Heart right ventricle (tissue), 16 donors: ENCODE measurements around the gene MPC1. TPM values are rescaled to one million over a fixed set of nuclear protein-coding genes. Genes with fewer than 3 reads are reported as not detected.

Experiments
- ATAC-seq, 8 donors: fragments of 200-7000 bp; cut with Tn5 transposase; one replicate each; pipeline ENCODE4 v1.9.1; 2020; ENCODE audit warnings: mild to moderate bottlenecking in 8 of 8, moderate library complexity in 8 of 8, moderate number of reproducible peaks in 1 of 8
- DNase-seq, 2 donors: peaks; one replicate each; pipeline ENCODE4 v3.0.0-alpha.2; 2020
- H3K27ac ChIP-seq, 10 donors: fragments of 200-600 bp; sonication (generic) in 2 of 10; one replicate each; pipeline versions ENCODE4 v1.5.0 to v1.8.0; 2020 to 2022; ENCODE audit warnings: mild to moderate bottlenecking in 3 of 10
- H3K27me3 ChIP-seq, 7 donors: fragments of 200-600 bp; one replicate each; pipeline ENCODE4 v1.8.0; 2021 to 2022; ENCODE audit warnings: mild to moderate bottlenecking in 2 of 7
- H3K36me3 ChIP-seq, 9 donors: fragments of 200-600 bp; sonication (generic) in 1 of 9; one replicate each; pipeline versions ENCODE4 v1.5.0 to v1.8.0; 2020 to 2022; ENCODE audit warnings: mild to moderate bottlenecking in 2 of 9
- H3K4me1 ChIP-seq, 9 donors: fragments of 200-600 bp; sonication (generic) in 1 of 9; one replicate each; pipeline versions ENCODE4 v1.5.0 to v1.8.0; 2020 to 2022; ENCODE audit warnings: mild to moderate bottlenecking in 4 of 9
- H3K4me3 ChIP-seq, 10 donors: fragments of 200-600 bp; sonication (generic) in 2 of 10; one replicate each; pipeline versions ENCODE4 v1.5.0 to v1.8.0; 2020 to 2022; ENCODE audit warnings: mild to moderate bottlenecking in 7 of 10, moderate library complexity in 2 of 10
- H3K9me3 ChIP-seq, 11 donors: fragments of 200-600 bp in 10 of 11; sonication (generic) in 2 of 11; one replicate each; pipeline versions ENCODE4 v1.5.0 to v1.8.0; 2013 to 2022; ENCODE audit warnings: mild to moderate bottlenecking in 2 of 11, control low read depth in 1 of 11, moderate library complexity in 1 of 11
- CTCF ChIP-seq, 9 donors: fragments of 200-600 bp; sonication (generic) in 2 of 9; IDR thresholded peaks; one replicate each; pipeline versions ENCODE4 v1.5.0 to v1.8.0; 2021 to 2022; ENCODE audit warnings: antibody characterized with exemption in 9 of 9, mild to moderate bottlenecking in 5 of 9, moderate library complexity in 1 of 9
- whole genome bisulfite sequencing, 2 donors: extraction: QIAGEN DNeasy Blood & Tissue Kit; methylation state at CpG; one replicate each; pipeline ENCODE4 v1.1.7; 2013; ENCODE audit warnings: inconsistent platforms in 1 of 2; 5-methylcytosine and 5-hydroxymethylcytosine counted together
- intact Hi-C, 10 donors: fragments of 100-400 bp; cut with DNase I; formaldehyde crosslinking; loops; one replicate each; pipeline versions ENCODE4 v1.11.1 to v1.14.2; 2022
- polyA plus RNA-seq, 2 donors: library from polyadenylated mRNA; stranded (reverse); fragments of 200-250 nt; gene quantifications; one replicate each; pipeline ENCODE4 v1.2.3, GENCODE V29; 2013
- total RNA-seq, 10 donors: library from RNA; stranded (reverse); fragmentation: NEBNext Ultra II Directional in 3 of 10; extraction: Animal tissue kit (Norgen Biotek cat#: 25700) in 3 of 10; gene quantifications; one replicate each; pipeline versions ENCODE4 v1.2.1 to v1.2.4, GENCODE V29; 2021 to 2023
- donor health status: Arrhythmogenic right ventricular cardiomyopathy.
- donor health status: ischemic (EF 13 %, LVEDD 7.1; RV severe dilation, severe dysfunction).
- donor health status: healthy with polysubstance abuse.
- donor health status: DM: no; HTN: yes; CAD: no.
- donor health status: DM: no; HTN: no; CAD: no.
- donor health status: ischemic (EF 25% LVEDD 6.9; RV normal size, moderate dysfunction).
- donor health status: ischemic (EF 25% LVEDD 5.7; RV mildly dilated, moderate dysfunction).
- donor health status: healthy.
- donor health status: DM: yes; HTN: yes; CAD: no.
- donor health status: Ischemic cardiomyopathy.
- donor health status: ischemic (EF 35%, LVEDD 5.7; RV mildly dilated, moderate dysfunction).
- donor health status: nonischemic (EF 11% LVEDD 7.7; RV severe dilation, severe dysfunction).
- donor health status: DM: yes; HTN: yes; CAD: no.
- donor health status: PGD.
- donor health status: ischemic (EF 29% LVEDD 5.4; RV normal size, mild dysfunction).
- donor health status: nonischemic (EF 23%, LVEDD 6.1; RV moderate dilation, normal function).

Gene MPC1
- total and polyA plus RNA-seq, 12 donors = 276 to 736 (median 555) TPM

DNA sequence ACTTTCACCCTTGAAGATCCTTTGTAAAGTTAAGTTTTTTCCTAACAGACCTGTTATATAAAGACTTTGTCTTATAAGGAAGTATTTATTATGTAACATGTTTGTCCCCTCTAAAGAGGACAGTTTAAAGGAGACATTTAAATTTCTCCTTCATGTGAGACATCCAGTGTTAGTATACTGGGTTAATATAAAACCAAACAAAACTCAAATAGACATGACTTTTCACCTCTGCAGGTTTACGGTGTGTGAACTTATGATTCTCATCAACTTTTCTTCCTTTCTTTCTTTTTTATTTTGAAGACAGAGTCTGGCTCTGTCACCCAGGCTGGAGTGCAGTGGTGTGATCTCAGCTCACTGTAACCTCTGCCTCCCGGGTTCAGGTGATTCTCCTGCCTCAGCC is 17.4 kb upstream of the MPC1 start:
- peaks cover 0 to 4% (median 0%) of the 10 kb centered on the region in 9 donors for H3K4me1 ChIP-seq
- no peaks in the 10 kb centered on the region for H3K36me3 ChIP-seq
- intact Hi-C loops = loop anchor here (1.0 to 10.0 kb wide), 12 partner anchors 87 to 515 kb away; partner anchors contain the start of gene TBXT (in 1 of the 10)
- peaks cover 0 to 4% (median 0%) of the 10 kb centered on the region in 11 donors for H3K9me3 ChIP-seq
- no peak for DNase-seq
- no peak overlapping the region for H3K27ac ChIP-seq
- ATAC-seq = no peak
- no peak for TF ChIP-seq CTCF (IDR thresholded peaks at IDR 0.05)
- H3K27me3 ChIP-seq = peaks cover 0 to 27% (median 5%) of the 10 kb centered on the region in 7 donors
- 94% methylated on average over 2 of the region's 2 CpGs for WGBS, 2 donors
- H3K4me3 ChIP-seq = no peak overlapping the region

GRCh38 chr6:166398348-166398747 is 15.6 kb upstream of the MPC1 start:
- 85 to 89% methylated on average over 3 of the region's 3 CpGs for WGBS, 2 donors
- intact Hi-C loops = loop anchor here in 3 of 10 donors (5.0 to 10.0 kb wide), 3 partner anchors 84 to 244 kb away; no protein-coding TSS in a partner anchor
- Histone ChIP-seq H3K4me3 (no peak overlapping the region), H3K9me3 (peaks cover 0 to 4% (median 0%) of the 10 kb centered on the region in 11 donors), H3K27me3 (peaks cover 0 to 40% (median 8%) of the 10 kb centered on the region in 7 donors), H3K36me3 (no peaks in the 10 kb centered on the region), H3K27ac (no peak overlapping the region), H3K4me1 (peaks cover 0 to 4% (median 0%) of the 10 kb centered on the region in 9 donors)
- no peak for TF ChIP-seq CTCF (IDR thresholded peaks at IDR 0.05)
- DNase-seq = no peak
- no peak for ATAC-seq

- WGBS, 2 donors = 92 to 96% methylated on average over 4 of the region's 4 CpGs
- DNase-seq (no peak), ATAC-seq (no peak)
- no peak overlapping the region for H3K4me3 ChIP-seq
- peaks cover 0 to 4% (median 0%) of the 10 kb centered on the region in 9 donors for H3K4me1 ChIP-seq
- H3K9me3 ChIP-seq = peaks cover 0 to 4% (median 0%) of the 10 kb centered on the region in 11 donors
- intact Hi-C loops = loop anchor here in 3 of 10 donors (5.0 to 10.0 kb wide), 3 partner anchors 83 to 243 kb away; no protein-coding TSS in a partner anchor
- TF ChIP-seq CTCF (IDR thresholded peaks at IDR 0.05) = no peak
- H3K27ac ChIP-seq = no peak overlapping the region
- peaks cover 0 to 43% (median 9%) of the 10 kb centered on the region in 7 donors for H3K27me3 ChIP-seq
- H3K36me3 ChIP-seq = no peaks in the 10 kb centered on the region
Measured at GRCh38 chr6:166397849-166398248, 15.1 kb upstream of the MPC1 start.

- no peak for ATAC-seq
- TF ChIP-seq CTCF (IDR thresholded peaks at IDR 0.05) = no peak
- WGBS, 2 donors = 81 to 87% methylated on average over 6 of the region's 6 CpGs
Measured at GRCh38 chr6:166395778-166396177, 13.0 kb upstream of the MPC1 start.

More at GRCh38 chr6:166395778-166396177, 13.0 kb upstream of the MPC1 start:
- Histone ChIP-seq H3K36me3 (no peaks in the 10 kb centered on the region), H3K27ac (no peak overlapping the region), H3K9me3 (peaks cover 0 to 4% (median 0%) of the 10 kb centered on the region in 11 donors), H3K4me3 (no peak overlapping the region), H3K4me1 (peaks cover 0 to 3% (median 0%) of the 10 kb centered on the region in 9 donors), H3K27me3 (peaks cover 0 to 36% (median 9%) of the 10 kb centered on the region in 7 donors)
- DNase-seq = no peak
- intact Hi-C loops = loop anchor here in 3 of 10 donors (5.0 to 10.0 kb wide), 3 partner anchors 81 to 241 kb away; no protein-coding TSS in a partner anchor
